NCI-H1105 (cell line): ENCODE measurements around the gene CLMP.

Source experiments
- DNase-seq: peaks from one replicate; lab custom pipeline; 2025; lab: John Stamatoyannopoulos, UW

CLMP gene

DNA sequence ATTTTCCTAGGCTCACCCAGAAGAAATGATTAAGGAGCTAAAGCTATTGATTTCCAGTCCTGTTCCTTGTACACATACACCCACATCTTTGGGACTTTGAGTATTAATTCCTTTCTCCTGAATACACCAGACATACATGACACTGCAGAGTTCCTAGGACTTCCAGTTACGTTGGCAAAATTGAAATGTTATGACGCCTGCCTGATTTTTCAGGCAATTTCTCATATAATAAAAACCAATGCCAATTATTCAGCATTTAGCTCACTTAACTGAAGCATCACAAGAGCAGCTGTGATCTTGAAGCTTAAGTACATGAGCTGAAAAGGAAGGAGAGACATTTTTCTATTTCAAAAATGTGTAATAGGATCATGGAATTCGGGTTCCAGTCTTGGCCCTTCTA lies 4.5 kb downstream of the CLMP start:
- DNase-seq: no peak

DNA sequence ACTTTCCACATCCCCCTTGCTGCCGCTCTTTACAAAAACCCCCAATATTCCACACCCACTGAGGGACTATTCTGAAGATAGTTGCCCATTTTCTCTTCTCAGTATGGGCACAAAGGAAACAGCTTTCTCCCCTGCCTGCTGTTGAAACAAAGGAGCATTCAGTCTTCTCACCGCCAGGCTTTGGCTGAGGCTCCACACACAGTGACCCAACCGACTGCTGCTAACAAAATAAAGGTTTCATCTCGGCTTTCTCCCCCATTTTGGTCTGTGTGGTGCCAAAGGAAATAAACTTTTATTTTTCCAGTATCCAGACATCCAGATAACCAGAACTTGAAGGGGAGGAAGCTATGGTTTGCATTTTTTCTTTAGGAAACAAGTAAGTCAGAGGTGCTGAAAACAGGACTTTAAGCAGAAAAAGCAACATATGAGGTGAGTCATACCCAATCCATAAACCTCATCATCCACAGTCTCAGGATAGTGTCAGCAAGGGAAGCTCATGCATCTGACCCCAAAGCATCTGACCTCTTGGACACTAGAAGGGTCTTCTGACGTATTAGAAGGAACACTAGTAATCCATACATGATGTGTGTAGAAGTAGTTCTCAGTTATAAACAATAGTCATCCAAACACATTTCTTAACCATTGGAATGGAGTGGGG lies 6.4 kb downstream of the CLMP start:
- no peak for DNase-seq

DNA sequence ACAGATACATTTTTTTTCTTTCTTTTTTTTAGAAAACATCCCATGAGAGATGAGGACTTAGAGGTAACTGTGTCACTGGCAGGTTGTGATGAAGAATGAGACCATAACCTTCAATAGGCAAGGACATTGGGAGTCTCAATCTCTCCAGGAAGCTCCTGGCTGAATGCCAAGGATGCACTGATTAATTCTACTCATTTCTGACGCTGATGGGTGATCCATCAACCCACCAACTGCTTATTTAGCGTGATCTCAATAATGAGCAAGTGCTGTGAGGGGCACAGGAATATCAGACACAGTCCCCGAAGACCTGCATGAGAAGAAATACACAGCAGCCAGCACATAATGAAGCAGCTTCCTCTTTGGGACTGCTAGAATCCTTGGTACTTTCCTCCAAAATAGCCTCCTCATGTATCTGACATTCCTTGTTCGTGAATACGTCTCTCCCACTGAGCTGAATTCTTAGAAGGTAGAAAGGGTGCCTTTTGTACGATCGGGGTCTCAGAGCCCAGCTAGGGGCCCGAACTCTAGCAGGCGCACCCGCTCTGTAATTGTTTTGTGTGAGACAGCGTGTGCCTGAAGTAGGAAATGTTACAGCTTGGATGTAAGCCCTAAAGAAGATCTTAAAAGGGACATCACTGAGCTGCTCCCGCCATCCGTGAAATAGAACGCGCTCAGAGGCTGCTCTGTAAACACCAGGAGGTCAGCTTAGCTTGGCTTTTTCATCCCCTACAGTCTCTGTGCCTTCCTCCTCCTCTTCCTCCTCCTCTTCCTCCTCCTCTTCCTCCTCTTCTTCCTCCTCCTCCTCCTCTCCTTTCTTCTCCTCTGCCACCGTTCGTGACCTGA lies 7.2 kb downstream of the CLMP start:
- DNase-seq: peak; percentile 20

DNA sequence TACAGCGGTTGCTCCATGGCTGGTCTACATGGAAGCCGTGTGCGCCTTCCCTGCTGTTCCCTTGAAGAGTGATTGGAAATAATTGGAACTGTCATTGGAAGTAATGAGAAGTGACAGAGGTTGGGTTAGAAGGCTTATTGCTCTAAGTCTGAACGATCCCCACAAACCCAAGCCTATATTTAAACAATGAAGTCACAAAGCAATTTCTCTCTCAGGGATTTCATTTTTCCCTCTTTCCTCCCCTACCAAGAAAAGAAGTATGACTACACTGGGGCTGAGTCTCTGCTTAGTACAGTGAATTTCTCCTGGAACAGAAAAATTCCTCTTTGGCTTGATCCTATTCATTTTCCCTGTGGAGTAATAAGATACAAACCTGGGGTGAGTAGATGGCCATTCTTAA lies 7.8 kb downstream of the CLMP start:
- no peak for DNase-seq

DNA sequence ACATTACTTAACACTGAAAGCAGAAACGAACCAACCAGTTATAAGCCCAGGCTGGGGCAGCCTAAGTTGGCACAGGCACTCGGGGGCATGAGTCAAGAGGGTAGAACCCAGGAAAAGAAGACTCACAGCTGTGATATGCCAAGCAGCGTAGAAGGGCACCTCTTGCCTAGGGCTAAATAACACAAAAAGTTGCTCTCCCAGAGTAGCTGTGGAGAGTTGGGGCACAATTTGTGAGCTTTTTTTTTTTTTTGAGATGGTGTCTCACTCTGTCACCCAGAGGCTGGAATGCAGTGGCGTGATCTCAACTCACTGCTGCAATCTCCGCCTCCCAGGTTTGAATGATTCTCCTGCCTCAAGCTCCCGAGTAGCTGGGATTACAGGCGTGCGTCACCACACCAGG lies 8.8 kb downstream of the CLMP start:
- no peak for DNase-seq

DNA sequence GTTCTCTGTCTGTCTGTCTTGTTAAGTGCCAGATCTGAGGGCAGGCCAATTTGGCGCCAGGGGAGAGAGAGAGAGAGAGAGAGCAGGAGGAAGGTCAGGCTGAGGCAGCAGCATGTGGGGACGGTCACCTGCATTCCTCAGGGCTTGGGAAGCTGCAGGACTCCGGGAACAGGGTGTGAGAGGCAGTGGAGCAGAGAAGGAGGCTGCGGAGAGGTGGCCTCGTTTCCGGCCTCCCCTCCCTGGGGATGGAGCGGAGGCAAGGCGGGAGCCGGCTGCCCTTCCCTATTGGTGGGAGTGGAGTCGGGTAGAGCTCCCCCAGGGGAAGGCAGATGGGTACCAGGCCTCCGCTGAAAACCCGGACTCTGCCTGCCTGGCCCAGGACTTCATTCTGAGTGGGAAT lies 9.7 kb downstream of the CLMP start:
- DNase-seq: no peak

DNA sequence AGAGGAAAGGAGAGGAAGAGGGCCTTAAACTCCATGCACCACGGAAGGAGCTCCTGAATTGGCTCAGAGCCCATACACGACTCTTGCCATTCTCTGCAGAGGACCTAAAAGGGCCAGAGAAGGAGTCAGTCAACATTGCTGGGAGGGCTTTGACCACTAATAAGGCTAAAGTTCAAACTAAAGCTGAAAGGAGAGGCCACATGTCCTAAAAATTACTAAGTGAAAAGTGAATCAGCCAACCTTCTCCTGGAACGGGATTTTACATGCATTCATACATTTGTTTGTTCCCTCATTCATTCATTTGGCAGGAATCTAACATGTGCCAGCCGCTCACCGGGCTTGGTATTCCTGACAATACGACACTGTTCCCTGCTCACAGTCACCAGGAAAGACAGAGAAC lies 10.5 kb downstream of the CLMP start:
- no peak for DNase-seq

DNA sequence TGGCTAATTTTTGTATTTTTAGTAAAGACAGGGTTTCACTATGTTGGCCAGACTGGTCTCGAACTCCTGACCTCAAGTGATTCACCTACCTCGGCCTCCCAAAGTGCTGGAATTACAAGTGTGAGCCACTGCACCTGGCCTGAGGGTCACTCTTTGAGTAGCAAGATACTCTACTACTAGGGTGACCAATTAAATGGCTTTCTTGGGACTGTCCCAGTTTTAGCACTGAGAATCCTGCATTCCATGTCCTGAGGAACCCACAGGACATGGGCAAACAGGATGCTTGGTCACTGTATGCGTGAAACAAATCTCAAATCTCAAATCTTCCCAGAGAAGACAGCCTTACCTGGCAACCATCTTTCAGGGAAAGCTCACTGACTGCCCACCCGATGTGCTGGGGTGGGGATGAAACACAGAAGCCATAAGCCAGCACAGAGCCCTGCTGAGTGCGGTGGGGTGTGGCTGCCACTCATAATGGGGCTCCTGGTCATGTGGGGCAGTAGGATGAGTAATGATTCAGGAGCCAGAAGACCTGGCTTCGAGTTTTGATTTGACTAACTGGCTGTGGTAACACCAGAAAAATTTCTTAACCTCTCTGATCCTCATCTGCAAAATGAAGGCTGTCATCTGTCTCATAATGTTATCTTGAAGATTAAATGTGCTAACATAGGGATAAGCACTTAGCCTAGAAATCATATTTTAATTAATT lies 11.5 kb downstream of the CLMP start:
- DNase-seq: no peak

DNA sequence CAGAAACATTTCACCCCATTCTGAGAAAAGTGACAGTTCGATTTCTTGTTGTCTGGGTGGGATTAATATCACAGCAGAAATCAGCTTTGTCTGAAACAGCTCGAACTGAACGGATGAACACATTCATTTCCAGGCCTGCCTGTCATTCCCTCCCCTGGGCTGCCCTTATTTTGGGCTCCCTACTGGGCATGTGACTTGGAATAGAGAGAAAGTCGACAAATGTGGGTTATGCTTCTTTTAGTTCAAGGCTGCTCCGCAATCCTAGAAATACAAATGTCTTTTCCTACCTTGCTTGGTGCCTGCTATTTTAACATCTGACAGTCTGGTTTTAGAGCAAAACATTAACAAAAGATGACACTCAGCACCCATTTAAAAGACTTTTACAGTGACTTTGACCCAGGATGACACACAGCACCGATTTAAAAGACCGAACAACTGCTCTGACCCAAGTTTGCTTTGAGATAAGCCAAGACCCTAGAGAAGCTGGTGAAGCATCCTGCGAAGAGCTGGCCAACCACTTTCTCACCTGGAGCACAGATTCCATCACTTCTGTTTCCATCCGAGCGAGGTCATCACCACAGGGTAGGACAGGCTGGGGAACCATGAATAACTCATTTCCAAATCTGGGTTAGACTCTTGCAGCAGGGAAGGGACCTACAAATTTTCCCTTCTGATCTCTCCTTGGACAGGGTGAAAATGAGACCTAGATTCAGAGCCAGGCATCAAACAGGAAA lies 13.1 kb downstream of the CLMP start:
- DNase-seq: no peak

DNA sequence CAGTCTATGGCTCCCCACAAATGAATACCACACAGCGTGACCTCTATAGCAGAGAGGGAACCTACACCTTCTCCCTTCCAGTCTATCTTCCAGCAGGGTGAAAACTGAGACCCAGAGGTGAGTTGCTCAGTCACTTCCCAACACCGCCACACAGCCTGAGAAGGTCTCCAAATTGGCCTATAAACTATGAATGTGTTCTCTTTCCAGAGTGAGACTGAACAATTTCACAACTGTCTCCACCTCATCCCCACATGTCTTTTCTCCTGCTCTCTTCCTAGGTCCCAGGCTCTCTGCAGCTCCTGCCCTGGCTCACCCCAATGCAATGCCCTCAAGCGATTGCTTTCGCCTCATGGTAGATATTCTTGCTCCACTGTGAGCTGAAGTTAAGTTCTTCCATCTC lies 14.0 kb downstream of the CLMP start:
- DNase-seq: no peak

DNA sequence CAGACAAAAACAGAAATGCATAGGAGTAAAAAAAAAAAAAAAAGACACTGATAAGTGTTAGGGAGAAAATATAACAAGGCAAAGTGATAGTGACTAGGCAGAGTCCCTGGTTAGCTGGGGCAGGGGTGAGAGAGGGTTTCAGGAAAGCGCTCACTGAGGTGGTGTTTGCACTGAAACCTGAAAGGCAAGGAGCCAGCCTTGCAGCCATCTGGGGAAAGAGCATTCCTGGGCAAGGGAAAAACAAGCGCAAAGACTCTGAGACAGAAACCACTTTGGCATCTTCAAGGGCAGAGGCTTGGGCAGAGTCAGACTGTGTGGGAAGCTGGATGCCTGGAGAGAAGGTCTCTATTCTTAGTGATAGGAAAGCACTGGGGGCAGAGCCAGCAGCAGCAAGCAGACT lies 14.5 kb downstream of the CLMP start:
- no peak for DNase-seq

DNA sequence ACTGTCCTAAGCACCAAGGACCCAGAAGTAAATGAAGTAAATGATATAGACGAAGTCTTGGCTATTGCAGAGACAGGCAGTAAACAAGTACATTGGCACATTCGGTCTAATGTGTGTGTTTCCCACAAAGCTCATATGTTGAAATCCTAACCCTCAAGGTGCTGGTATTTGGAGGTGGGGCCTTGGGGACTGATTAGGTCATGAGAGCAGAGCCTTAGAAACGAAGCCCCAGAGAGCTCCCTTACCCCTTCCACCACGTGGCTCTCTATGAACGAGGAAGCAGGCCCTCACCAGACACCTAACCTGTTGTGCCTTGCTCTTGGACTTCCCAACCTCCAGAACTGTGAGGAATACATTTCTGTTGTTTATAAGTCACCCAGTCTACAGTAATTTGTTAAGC lies 14.9 kb downstream of the CLMP start:
- DNase-seq: no peak

DNA sequence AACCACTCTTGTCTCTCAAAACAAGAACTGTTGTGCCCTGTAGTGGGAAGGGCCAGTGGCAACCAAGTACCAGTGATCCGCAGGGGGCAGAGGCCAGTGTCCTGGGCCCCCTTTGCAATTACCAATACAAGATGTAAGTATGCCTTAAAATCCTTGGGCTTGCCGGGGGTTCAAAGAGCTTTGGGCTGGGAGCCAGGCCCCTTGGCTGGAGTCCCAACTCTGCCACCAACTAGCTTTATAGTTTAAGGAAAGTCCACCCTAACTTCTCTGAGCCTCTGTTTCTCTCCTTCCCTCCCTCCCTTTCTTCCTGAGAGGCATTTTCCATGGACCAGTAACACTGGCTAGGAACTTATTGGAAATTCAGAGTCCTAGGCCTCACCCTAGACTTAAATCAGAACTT lies 15.5 kb downstream of the CLMP start:
- peak; percentile 10 for DNase-seq

DNA sequence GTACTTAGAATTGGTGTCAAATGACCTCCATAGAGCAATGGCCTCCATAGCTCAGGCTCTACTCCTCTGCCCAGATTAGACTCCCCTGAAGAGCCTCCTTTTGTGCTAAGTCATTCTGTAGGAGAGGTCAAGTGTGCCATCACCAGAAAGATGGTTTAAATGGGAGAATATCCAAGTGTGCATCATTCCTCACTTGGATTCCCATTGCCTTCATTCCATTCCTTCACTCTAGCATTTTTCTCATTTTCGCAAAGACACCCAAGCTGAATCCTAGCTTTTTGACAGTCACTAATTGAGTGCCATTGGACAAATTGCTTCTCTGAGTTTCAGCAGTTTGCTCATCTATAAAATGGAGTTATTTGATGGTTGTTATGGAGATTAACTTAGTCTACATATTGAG lies 16.9 kb downstream of the CLMP start:
- DNase-seq: no peak

DNA sequence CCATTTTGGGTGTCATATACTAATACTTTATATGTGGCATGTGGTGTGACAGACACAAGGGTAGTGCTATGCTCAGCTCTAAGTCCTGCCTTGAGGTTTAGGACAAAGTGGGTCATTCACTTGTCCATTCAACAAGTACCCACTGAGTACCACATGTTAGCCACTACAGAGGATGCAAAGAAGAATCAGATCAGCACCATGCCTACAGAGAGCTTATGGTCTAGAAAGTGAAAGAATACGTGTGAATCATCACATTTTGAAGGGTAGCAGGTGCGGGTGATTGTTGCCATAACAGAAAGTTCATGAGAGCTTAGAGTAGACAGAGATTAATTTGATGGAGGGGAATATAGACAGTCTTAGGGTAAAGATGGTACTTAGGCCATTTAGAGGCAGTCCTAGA lies 18.3 kb downstream of the CLMP start:
- DNase-seq: no peak

DNA sequence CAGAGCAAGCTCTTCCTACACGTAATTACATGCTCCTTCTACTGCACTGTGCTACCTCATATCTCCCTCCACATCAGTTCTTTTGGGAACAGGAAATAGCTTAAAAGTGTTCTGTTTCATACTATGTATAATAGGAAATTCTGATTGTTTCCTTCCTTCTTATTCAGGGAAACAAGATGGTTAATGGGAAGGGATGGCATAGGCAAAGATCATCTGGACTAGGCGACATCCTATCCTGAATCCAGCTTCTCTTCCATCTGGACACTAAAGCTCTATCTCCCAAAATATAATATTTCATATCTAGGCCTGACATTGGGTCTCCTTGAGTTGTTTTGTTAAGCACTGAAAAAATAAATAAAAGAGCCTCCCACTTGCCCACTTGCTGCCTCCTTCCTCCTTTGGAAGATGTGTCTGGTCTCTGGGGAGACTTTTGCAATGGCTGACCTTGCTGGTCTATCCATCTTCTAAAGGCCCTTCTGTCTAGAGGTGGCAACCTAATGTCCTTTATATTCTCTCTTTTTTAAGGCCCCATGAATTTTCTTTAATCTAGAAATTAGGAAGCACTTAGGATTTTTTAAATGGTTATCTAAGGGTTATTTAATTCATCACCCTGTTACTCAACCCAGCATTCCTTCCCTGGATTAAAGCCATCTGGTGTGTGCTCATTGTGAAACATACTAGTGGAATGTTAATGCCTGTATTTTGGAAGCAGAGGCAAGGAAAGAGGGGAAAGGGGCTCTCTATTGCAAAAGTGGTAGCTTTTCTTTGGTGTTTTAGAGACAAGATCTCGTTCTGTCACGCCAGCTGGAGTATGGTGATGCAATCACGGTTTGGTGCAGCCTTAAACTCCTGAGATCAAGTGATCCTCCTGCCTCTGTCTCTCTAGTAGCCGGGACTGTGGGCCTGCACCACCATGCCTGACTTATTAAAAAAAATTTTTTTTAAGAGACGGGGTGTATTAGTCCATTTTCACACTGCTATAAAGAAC lies 20.6 kb downstream of the CLMP start:
- no peak for DNase-seq

DNA sequence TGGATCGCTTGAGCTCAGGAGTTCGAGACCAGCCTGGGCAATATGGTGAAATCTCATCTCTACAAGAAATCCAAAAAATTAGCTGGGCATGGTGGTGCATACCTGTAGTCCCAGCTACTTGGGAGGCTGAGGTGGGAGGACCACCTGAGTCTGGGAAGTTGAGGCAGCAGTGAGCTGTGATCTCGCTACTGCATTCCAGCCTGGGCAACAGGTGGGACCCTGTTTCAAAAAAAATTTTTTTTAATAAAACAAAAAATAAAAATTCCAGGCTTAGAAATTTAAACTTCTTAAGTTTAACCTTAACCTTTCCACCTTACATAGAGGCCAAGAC lies 21.2 kb downstream of the CLMP start:
- DNase-seq: no peak

DNA sequence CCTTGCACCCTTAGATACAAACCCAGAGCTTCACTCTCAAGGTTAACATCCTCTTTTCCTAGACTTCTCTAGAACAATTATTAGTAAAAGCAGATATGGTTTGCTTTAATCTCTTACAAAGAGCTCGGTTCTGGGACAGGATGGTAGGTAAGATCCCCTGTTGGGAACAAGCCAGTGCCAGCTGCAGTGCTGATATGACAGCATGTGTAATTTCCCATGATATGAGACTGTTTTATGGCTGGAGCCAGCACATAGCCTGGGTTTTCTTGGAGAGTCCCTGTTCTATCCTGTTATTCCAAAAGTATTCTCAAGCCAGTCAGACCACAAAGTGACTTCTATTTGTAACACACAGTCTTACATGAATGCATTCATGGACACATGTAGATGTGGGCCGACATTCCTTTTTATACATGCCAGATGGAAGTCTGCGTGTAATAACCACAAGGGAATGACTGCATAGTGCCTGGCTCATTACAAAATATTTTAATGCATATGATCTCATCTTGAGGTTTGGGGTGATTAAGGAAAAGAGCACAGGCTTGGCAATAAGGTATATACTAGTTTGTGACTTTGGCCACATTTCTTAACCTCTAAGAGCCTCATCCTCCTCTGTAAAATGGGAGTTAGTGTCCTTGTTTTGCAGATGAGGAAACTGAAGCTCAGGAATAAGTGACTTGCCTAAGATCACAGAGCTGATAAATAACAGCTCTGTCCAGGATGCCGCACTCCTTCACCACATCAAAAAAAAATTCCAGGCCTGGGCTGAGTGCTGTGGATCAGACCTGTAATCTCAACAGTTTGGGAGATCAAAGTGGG lies 21.8 kb downstream of the CLMP start:
- no peak for DNase-seq

DNA sequence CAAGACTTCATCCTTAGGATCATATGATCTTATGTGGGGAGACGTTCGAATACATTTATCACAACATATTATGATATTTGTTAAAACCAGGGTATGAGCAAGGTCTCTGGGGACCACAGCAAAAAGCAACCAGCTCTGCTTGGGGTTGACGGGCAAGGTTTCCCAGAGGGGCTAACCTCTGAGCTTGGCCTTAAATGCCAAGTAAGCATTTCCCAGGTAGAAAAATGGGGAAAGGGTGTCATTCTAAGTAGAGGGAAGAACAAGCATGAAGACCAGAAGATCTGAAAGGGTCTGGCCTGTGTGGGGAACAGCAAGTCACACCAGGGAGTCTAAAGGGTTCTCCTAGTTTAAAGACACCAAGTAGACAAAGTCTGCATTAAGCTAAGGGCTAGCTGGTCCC lies 24.1 kb downstream of the CLMP start:
- DNase-seq: no peak

DNA sequence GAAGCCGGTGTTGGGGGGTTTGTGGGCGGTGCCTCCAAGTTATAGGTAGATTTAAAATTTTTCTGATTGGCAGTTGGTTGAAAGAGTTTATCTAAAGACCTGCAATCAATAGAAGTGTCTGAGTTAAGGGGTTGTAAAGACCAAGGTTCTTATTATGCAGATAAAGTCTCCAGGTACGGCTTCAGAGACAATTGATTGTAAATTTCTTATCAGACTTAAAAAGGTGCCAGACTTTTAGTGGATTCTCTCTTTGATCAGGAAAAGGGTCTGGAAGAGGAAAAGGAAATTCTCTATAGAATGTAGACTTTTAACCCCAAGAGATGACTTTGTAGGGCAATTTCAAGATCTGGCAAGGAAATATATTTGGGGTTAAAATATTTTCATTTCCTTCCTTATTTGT lies 25.2 kb downstream of the CLMP start:
- DNase-seq: no peak
